ENCODE data around the gene SMC3. TPM values are rescaled to one million over a fixed set of nuclear protein-coding genes. Genes with fewer than 3 reads are reported as not detected.

SMC3 gene
- total and polyA plus RNA-seq, 2 of the 4 experiments (the other 2 are of a cell fraction) = 15.0 to 15.2 TPM

DNA sequence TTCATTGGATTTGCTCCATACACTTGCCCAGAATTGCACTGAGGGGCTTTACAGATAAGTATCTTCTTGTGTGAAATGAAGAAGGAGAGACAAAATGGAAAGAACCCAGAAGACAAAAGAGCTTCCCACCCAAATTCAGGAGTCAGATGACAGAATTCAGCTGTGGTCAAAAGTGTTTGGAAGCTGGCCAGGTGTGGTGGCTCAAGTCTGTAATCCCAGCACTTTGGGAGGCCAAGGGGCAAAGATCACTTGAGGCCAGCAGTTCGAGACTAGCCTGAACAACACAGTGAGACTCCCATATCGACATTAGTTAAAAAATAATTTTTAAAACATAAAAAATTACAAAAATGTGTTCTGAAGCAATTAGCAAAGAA is 42.6 kb upstream of the SMC3 start:
- DNase-seq (no peak), ATAC-seq (ENCODE audit: low read depth) (no peak)
- Histone ChIP-seq H3K27ac (ENCODE audit: insufficient read depth, low read length) (no peak overlapping the region), H3K36me3 (ENCODE audit: control insufficient read depth, insufficient read depth, low read length) (no peaks in the 10 kb centered on the region), H2AFZ (replicated peaks; ENCODE audit: low read length, poor library complexity) (no peak overlapping the region), H3K9ac (ENCODE audit: low read depth, low read length) (no peak overlapping the region), H3K4ac (ENCODE audit: low read depth, low read length) (peak overlapping the region; percentile 11; the same call in 1 of the 2 replicates), H2AK5ac (ENCODE audit: low read depth, low read length) (peak overlapping the region; percentile 49; the same call in 1 of the 2 replicates), H3K27me3 (ENCODE audit: control insufficient read depth, insufficient read depth, low read length) (no peaks in the 10 kb centered on the region), H4K20me1 (ENCODE audit: insufficient read depth, low read length) (peaks cover 7% of the 10 kb centered on the region; the same call in 1 of the 2 replicates), H3K14ac (replicated peaks; ENCODE audit: low read depth, low read length) (no peak overlapping the region), H3K4me2 (ENCODE audit: low read depth, low read length) (no peak overlapping the region), H4K5ac (ENCODE audit: low read depth, low read length) (no peak overlapping the region), H3K23ac (ENCODE audit: low read depth, low read length) (no peak overlapping the region), H2BK5ac (ENCODE audit: low read depth, low read length, poor library complexity, severe bottlenecking) (no peak overlapping the region), H3K4me3 (ENCODE audit: insufficient read depth, low read depth, low read length) (no peak overlapping the region), H2AK9ac (replicated peaks; ENCODE audit: low read depth, low read length, poor library complexity) (no peak overlapping the region), H4K91ac (ENCODE audit: insufficient read depth, low read depth, low read length) (no peak overlapping the region), H2BK20ac (ENCODE audit: low read depth, low read length) (no peak overlapping the region), H3K18ac (ENCODE audit: low read depth, low read length) (no peak overlapping the region), H3K56ac (ENCODE audit: extremely low read depth, insufficient read depth, low read length) (no peak overlapping the region), H2BK120ac (ENCODE audit: low read depth, low read length) (no peak overlapping the region), H4K8ac (ENCODE audit: low read depth in 2 of 2, low read length in 2 of 2) (no peak overlapping the region), H3K9me1 (ENCODE audit: insufficient read depth, low read length) (peaks cover 41% of the 10 kb centered on the region), H3K9me3 (ENCODE audit: control insufficient read depth, insufficient read depth, low read length) (no peaks in the 10 kb centered on the region), H3K79me1 (ENCODE audit: low read depth in 1 of 2, low read length in 2 of 2) (peaks cover 0 to 33% of the 10 kb centered on the region in 2 experiments; a peak in 2 of 4 replicates), H3K4me1 (ENCODE audit: control insufficient read depth, insufficient read depth, low read length) (peaks cover 21% of the 10 kb centered on the region), H2BK15ac (ENCODE audit: low read depth, low read length) (no peak overlapping the region)
- intact Hi-C loops (cut with micrococcal nuclease) = no loop called here
- no CpG with 5 or more reads among the region's 2 CpGs for WGBS, 2 experiments (ENCODE audit: extremely low coverage in 2 of 2, insufficient read length in 1 of 2)
- TF ChIP-seq, protein P1, sequence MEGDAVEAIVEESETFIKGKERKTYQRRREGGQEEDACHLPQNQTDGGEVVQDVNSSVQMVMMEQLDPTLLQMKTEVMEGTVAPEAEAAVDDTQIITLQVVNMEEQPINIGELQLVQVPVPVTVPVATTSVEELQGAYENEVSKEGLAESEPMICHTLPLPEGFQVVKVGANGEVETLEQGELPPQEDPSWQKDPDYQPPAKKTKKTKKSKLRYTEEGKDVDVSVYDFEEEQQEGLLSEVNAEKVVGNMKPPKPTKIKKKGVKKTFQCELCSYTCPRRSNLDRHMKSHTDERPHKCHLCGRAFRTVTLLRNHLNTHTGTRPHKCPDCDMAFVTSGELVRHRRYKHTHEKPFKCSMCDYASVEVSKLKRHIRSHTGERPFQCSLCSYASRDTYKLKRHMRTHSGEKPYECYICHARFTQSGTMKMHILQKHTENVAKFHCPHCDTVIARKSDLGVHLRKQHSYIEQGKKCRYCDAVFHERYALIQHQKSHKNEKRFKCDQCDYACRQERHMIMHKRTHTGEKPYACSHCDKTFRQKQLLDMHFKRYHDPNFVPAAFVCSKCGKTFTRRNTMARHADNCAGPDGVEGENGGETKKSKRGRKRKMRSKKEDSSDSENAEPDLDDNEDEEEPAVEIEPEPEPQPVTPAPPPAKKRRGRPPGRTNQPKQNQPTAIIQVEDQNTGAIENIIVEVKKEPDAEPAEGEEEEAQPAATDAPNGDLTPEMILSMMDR (conservative IDR thresholded peaks at IDR 0.05; ENCODE audit: low read depth, low read length) = no peak
- TF ChIP-seq MXI1 (IDR thresholded peaks at IDR 0.05; ENCODE audit: borderline replicate concordance, low read depth, low read length) (no peak), FOS (IDR thresholded peaks at IDR 0.05; ENCODE audit: low read depth, low read length) (no peak), RCOR1 (IDR thresholded peaks at IDR 0.05; ENCODE audit: insufficient replicate concordance, low read length) (no peak), MAFK (IDR thresholded peaks at IDR 0.05; ENCODE audit: low read depth, low read length) (no peak)
- dilution Hi-C loops (cut with HindIII; ENCODE audit: low sequenced_read_pairs, unreplicated experiment) = no loop called here
- in situ Hi-C loops (cut with MboI; ENCODE audit: low sequenced_read_pairs) = no loop called here
- BruUV-seq (replicated peaks) = no TSS peak
- ChIA-PET CTCF (no interaction called here), POLR2A (ENCODE audit: unreplicated experiment) (no interaction called here)
